Caco-2 (cell line): ENCODE results near the gene FGR. TPM values are rescaled to one million over a fixed set of nuclear protein-coding genes. Genes with fewer than 3 reads are reported as not detected.
A peak's percentile ranks its signal among the peaks of the same experiment; 100 is the strongest.

ENCODE experiments used
- BruUV-seq: library from RNA; stranded (reverse); fragments of 400-500 nt; replicated peaks from 2 replicates; lab custom pipeline; 2021; lab: Mats Ljungman, UMichigan
- CTCF ChIA-PET: fragments of 300-600 bp; sonication (Branson Sonifier 250); formaldehyde crosslinking; loops from one replicate; lab custom pipeline; 2022; ENCODE audit warnings: antibody characterized with exemption; lab: Charles Lee
- POLR2A ChIA-PET: fragments of 300-600 bp; sonication (Branson Sonifier 250); formaldehyde crosslinking; loops from one replicate; lab custom pipeline; 2022; ENCODE audit warnings: antibody characterized with exemption; lab: Charles Lee
- DNase-seq, 2 experiments: peaks; one replicate each; pipeline versions ENCODE4 v3.0.0 to v3.0.0-alpha.2; 2020 to 2022
- H3K27me3 ChIP-seq: replicated peaks from 2 replicates; pipeline ENCODE4 v1.6.0; 2011; ENCODE audit warnings: low read length; ENCODE audit not compliant: control insufficient read depth, insufficient read depth
- H3K36me3 ChIP-seq: 2 replicates; pipeline ENCODE4 v1.5.1; 2011; ENCODE audit warnings: low read length; ENCODE audit not compliant: control insufficient read depth, insufficient read depth
- H3K4me1 ChIP-seq: fragments of 250-450 bp; sonication (Bioruptor Pico); 2 replicates; pipeline ENCODE4 v1.5.1; 2020; ENCODE audit warnings: mild to moderate bottlenecking
- H3K4me3 ChIP-seq: 2 replicates; pipeline ENCODE4 v1.5.1; 2011; ENCODE audit warnings: low read depth, mild to moderate bottlenecking, control low read depth, low read length
- H3K9me3 ChIP-seq: fragments of 250-450 bp; sonication (Bioruptor Pico); 2 replicates; pipeline ENCODE4 v1.5.1; 2020; ENCODE audit warnings: mild to moderate bottlenecking, moderate library complexity
- H3K27ac Mint-ChIP-seq: one replicate; pipeline ENCODE4 v1.8.0; 2022; ENCODE audit warnings: mixed read lengths; ENCODE audit not compliant: unreplicated experiment
- H3K27me3 Mint-ChIP-seq: one replicate; pipeline ENCODE4 v1.8.0; 2022; ENCODE audit warnings: mixed read lengths; ENCODE audit not compliant: insufficient read depth, unreplicated experiment
- H3K36me3 Mint-ChIP-seq: one replicate; pipeline ENCODE4 v1.8.0; 2022; ENCODE audit warnings: mild to moderate bottlenecking, mixed read lengths; ENCODE audit not compliant: insufficient read depth, unreplicated experiment
- H3K4me1 Mint-ChIP-seq: one replicate; pipeline ENCODE4 v1.8.0; 2022; ENCODE audit warnings: low read depth, mixed read lengths; ENCODE audit not compliant: unreplicated experiment
- H3K4me3 Mint-ChIP-seq: one replicate; pipeline ENCODE4 v1.8.0; 2022; ENCODE audit warnings: mild to moderate bottlenecking, moderate library complexity, mixed read lengths; ENCODE audit not compliant: unreplicated experiment
- H3K9me3 Mint-ChIP-seq: one replicate; pipeline ENCODE4 v1.8.0; 2022; ENCODE audit warnings: mixed read lengths; ENCODE audit not compliant: unreplicated experiment
- CTCF ChIP-seq, 2 experiments: fragments of 200-600 bp in 1 of 2; IDR thresholded peaks; 1 replicate in 1 of 2; 2 replicates in 1 of 2; pipeline versions ENCODE4 v1.5.1 to v1.8.0; 2011 to 2022; ENCODE audit warnings: antibody characterized with exemption in 1 of 2, control low read depth in 1 of 2, inconsistent platforms in 1 of 2, low read depth in 1 of 2, low read length in 1 of 2, mild to moderate bottlenecking in 1 of 2, moderate library complexity in 1 of 2; ENCODE audit not compliant: insufficient read depth in 1 of 2, severe bottlenecking in 1 of 2, unreplicated experiment in 1 of 2
- intact Hi-C: fragments of 100-400 bp; cut with micrococcal nuclease; formaldehyde crosslinking; loops from one replicate; pipeline ENCODE4 v1.10.0; 2022; ENCODE audit not compliant: unreplicated experiment
- total RNA-seq: library from RNA; stranded (reverse); gene quantifications from 2 replicates; pipeline ENCODE4 v1.2.3, GENCODE V29; 2022

Gene FGR
- total RNA-seq, 1 experiment from 2014 or later = not detected

- Histone ChIP-seq H3K36me3 (no peaks in the 10 kb centered on the region), H3K4me1 (peaks cover 41% of the 10 kb centered on the region), H3K9me3 (no peaks in the 10 kb centered on the region), H3K27me3 (no peaks in the 10 kb centered on the region), H3K4me3 (no peak overlapping the region)
- no peaks in the 10 kb centered on the region for H3K9me3 Mint-ChIP-seq
- H3K27ac Mint-ChIP-seq = peak overlapping the region; percentile 88
- no peak for TF ChIP-seq CTCF (IDR thresholded peaks at IDR 0.05; ENCODE audit: insufficient read depth in 1 of 2, low read depth in 1 of 2, low read length in 1 of 2, severe bottlenecking in 1 of 2, unreplicated experiment in 1 of 2)
- POLR2A ChIA-PET = interaction anchor here (0.6 to 0.8 kb wide), 3 partner anchors 10 to 199 kb away, joined by 3 to 6 read pairs (median 4); partner anchors contain the start of gene WASF2
- H3K27me3 Mint-ChIP-seq = no peaks in the 10 kb centered on the region
- peaks cover 57% of the 10 kb centered on the region for H3K4me1 Mint-ChIP-seq
- CTCF ChIA-PET = interaction anchor here (0.6 to 2.3 kb wide), 4 partner anchors 8 to 42 kb away, joined by 3 to 9 read pairs (median 4); no protein-coding TSS in a partner anchor
- BruUV-seq = no TSS peak
- intact Hi-C loops = no loop called here
- peak overlapping the region; percentile 36 for H3K4me3 Mint-ChIP-seq
- no peak for DNase-seq
- H3K36me3 Mint-ChIP-seq = peaks cover 31% of the 10 kb centered on the region
Measured at GRCh38 chr1:27564710-27565649, 70.0 kb downstream of the FGR start.

- Mint-ChIP-seq H3K27ac (peak overlapping the region; percentile 88), H3K4me1 (peaks cover 45% of the 10 kb centered on the region), H3K9me3 (no peaks in the 10 kb centered on the region), H3K36me3 (peaks cover 24% of the 10 kb centered on the region), H3K27me3 (no peaks in the 10 kb centered on the region), H3K4me3 (peak overlapping the region; percentile 36)
- CTCF ChIA-PET = interaction anchor here (0.9 to 2.3 kb wide), 3 partner anchors 11 to 148 kb away, joined by 3 to 9 read pairs (median 3); no protein-coding TSS in a partner anchor
- TF ChIP-seq CTCF (IDR thresholded peaks at IDR 0.05; ENCODE audit: insufficient read depth in 1 of 2, low read depth in 1 of 2, low read length in 1 of 2, severe bottlenecking in 1 of 2, unreplicated experiment in 1 of 2) = no peak
- DNase-seq = peak; percentile 49 to 61
- Histone ChIP-seq H3K36me3 (no peaks in the 10 kb centered on the region), H3K4me1 (peaks cover 32% of the 10 kb centered on the region), H3K27me3 (no peaks in the 10 kb centered on the region), H3K4me3 (no peak overlapping the region), H3K9me3 (no peaks in the 10 kb centered on the region)
- intact Hi-C loops = no loop called here
- BruUV-seq = no TSS peak
- POLR2A ChIA-PET = interaction anchor here (0.8 kb wide), 1 partner anchor 11 kb away, joined by 3 read pairs; no protein-coding TSS in a partner anchor
Measured at GRCh38 chr1:27563591-27564471, 71.2 kb downstream of the FGR start.

GRCh38 chr1:27563341-27563590 is 71.7 kb downstream of the FGR start:
- peaks cover 42% of the 10 kb centered on the region for H3K4me1 Mint-ChIP-seq

More at GRCh38 chr1:27563341-27563590, 71.7 kb downstream of the FGR start:
- Mint-ChIP-seq H3K27me3 (no peaks in the 10 kb centered on the region), H3K27ac (peak overlapping the region; percentile 88), H3K4me3 (no peak overlapping the region), H3K36me3 (peaks cover 24% of the 10 kb centered on the region), H3K9me3 (no peaks in the 10 kb centered on the region)
- ChIA-PET POLR2A (no interaction called here), CTCF (interaction anchor here (2.3 kb wide), 1 partner anchor 12 kb away, joined by 9 read pairs; no protein-coding TSS in a partner anchor)
- no TSS peak for BruUV-seq
- Histone ChIP-seq H3K4me1 (peaks cover 36% of the 10 kb centered on the region), H3K4me3 (no peak overlapping the region), H3K9me3 (no peaks in the 10 kb centered on the region), H3K27me3 (no peaks in the 10 kb centered on the region), H3K36me3 (no peaks in the 10 kb centered on the region; the same call in 1 of the 2 replicates)
- no peak for TF ChIP-seq CTCF (IDR thresholded peaks at IDR 0.05; ENCODE audit: insufficient read depth in 1 of 2, low read depth in 1 of 2, low read length in 1 of 2, severe bottlenecking in 1 of 2, unreplicated experiment in 1 of 2)
- intact Hi-C loops = no loop called here
- no peak for DNase-seq
